ENCODE results near the gene CAMK2N2.

Gene CAMK2N2

GRCh38 chr3:184211297-184211696, 50.1 kb downstream of the CAMK2N2 start:
- no peaks in the 10 kb centered on the region for H3K4me1 ChIP-seq (ENCODE audit: insufficient read depth, low read length, severe bottlenecking)
- H3K9ac ChIP-seq (ENCODE audit: low read length), result no peak overlapping the region
- no peaks in the 10 kb centered on the region for H3K79me2 ChIP-seq (ENCODE audit: insufficient read depth, low read length)
- no peak overlapping the region for H2AFZ ChIP-seq (ENCODE audit: low read length)
- no peaks in the 10 kb centered on the region for H4K20me1 ChIP-seq (ENCODE audit: insufficient read depth, low read length)
- H3K4me2 ChIP-seq (ENCODE audit: low read length), result no peak overlapping the region
- no peaks in the 10 kb centered on the region for H3K36me3 ChIP-seq (ENCODE audit: insufficient read depth, low read length)
- no peaks in the 10 kb centered on the region for H3K9me2 ChIP-seq (ENCODE audit: low read depth, low read length)
- H3F3A ChIP-seq (ENCODE audit: insufficient read depth, low read length), result no peaks in the 10 kb centered on the region
- peaks cover 7% of the 10 kb centered on the region; the same call in 1 of the 2 replicates for H3K27me3 ChIP-seq (ENCODE audit: insufficient read depth, low read length)
- no peaks in the 10 kb centered on the region for H3K9me3 ChIP-seq (ENCODE audit: low read length)
- H3K4me3 ChIP-seq (ENCODE audit: low read depth, low read length, poor library complexity, severe bottlenecking), result no peak overlapping the region
- H3K27ac ChIP-seq (ENCODE audit: low read depth, low read length, poor library complexity, severe bottlenecking), result no peak overlapping the region
- no peak for TF ChIP-seq CTCF (IDR thresholded peaks at IDR 0.05; ENCODE audit: low read length)

Data from OCI-LY1 (cell line).